ENCODE data around the gene STPG3.

The STPG3 gene

DNA sequence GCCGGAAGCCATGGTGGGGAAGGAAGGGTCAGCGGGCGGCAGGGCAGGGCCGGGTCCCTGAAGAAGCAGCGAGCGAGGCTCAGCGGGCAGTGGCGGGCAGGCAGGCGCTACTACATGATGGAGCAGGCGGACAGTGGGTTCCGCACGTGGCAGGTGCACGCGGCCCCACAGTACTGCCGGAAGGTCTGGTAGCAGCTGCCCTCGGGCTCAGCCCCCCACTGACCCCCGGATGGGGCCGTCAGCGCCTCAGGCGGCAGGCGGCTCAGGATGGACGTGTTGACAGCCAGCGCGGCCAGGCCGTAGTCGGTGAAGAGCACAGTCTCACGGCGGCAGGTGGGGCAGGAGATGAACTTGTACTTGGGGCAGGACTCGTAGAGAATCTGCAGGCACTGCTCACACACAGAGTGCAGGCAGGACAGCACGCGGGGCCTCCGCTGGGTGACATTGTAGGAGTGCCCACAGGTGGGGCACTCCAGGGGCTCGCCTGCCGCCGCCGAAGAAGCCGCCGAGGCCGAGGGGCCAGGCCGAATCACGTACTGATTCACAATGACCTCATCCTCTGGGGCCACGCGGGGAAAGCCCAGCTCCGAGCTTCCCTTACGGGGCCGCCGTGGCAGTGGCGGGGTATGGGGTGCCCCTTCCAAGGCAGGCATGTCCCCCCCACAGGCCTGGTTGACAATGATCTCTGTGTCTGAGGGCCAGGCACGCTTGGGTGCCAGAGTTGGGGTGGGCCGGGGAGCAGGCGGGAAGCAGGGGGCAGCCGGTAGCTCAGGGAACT, 30.6 kb upstream of the STPG3 start:
- TF ChIP-seq POLR2AphosphoS5 (IDR thresholded peaks at IDR 0.05; ENCODE audit: low read depth, low read length) = no peak
- TF ChIP-seq REST (IDR thresholded peaks at IDR 0.05; ENCODE audit: insufficient read depth in 1 of 2, low read depth in 2 of 2, low read length in 2 of 2) = no peak
- no peak for TF ChIP-seq FOXP2 (optimal IDR thresholded peaks at IDR 0.05; ENCODE audit: borderline replicate concordance, extremely low read depth, extremely low read length, insufficient read depth)
- no peak for TF ChIP-seq SIN3A (IDR thresholded peaks at IDR 0.05; ENCODE audit: borderline replicate concordance, insufficient read depth, low read length)
- no peak for TF ChIP-seq TAF1 (IDR thresholded peaks at IDR 0.05; ENCODE audit: borderline replicate concordance, insufficient read depth, low read length)

- no peak for TF ChIP-seq SIN3A (IDR thresholded peaks at IDR 0.05; ENCODE audit: borderline replicate concordance, insufficient read depth, low read length)
- no peak for TF ChIP-seq FOXP2 (optimal IDR thresholded peaks at IDR 0.05; ENCODE audit: borderline replicate concordance, extremely low read depth, extremely low read length, insufficient read depth)
- no peak for TF ChIP-seq REST (IDR thresholded peaks at IDR 0.05; ENCODE audit: insufficient read depth in 1 of 2, low read depth in 2 of 2, low read length in 2 of 2)
- TF ChIP-seq TAF1 (IDR thresholded peaks at IDR 0.05; ENCODE audit: borderline replicate concordance, insufficient read depth, low read length) = no peak
- TF ChIP-seq POLR2AphosphoS5 (IDR thresholded peaks at IDR 0.05; ENCODE audit: low read depth, low read length) = no peak
These were observed 30.0 kb upstream of the STPG3 start for GRCh38 chr9:137221095-137221505.

DNA sequence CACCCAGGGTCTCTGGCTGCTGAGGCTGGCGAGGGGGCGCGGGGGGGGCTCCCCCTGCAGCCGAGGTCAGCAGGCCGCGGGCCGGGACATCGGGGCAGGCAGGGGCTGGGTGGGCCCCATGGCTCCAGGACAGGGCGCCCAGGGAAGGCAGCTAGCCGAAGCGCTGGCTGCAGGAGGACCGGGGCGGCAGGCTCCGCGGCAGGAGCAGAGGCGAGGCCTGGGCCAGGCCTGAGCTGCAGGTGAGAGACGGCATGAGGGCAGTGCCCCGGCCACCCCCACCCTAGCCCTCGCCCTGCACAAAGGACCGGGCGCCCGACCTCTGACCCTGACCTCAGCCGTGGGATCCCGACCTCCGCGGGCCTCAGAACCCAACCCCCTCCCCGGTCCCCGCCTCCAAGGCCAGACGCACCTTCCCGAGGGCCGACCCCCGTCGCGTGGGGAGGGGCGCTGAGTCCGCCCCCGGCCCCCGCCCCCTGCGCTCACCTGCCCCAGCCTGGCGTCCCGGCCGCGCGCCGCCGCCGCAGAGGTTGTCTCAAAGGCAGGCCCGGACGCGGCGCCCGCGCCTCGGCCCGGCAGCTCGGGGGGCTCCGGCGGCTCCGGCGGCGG, 29.5 kb upstream of the STPG3 start:
- TF ChIP-seq FOXP2 (optimal IDR thresholded peaks at IDR 0.05; ENCODE audit: borderline replicate concordance, extremely low read depth, extremely low read length, insufficient read depth) (no peak), REST (IDR thresholded peaks at IDR 0.05; ENCODE audit: insufficient read depth in 1 of 2, low read depth in 2 of 2, low read length in 2 of 2) (no peak), SIN3A (IDR thresholded peaks at IDR 0.05; ENCODE audit: borderline replicate concordance, insufficient read depth, low read length) (no peak), POLR2AphosphoS5 (IDR thresholded peaks at IDR 0.05; ENCODE audit: low read depth, low read length) (no peak), TAF1 (IDR thresholded peaks at IDR 0.05; ENCODE audit: borderline replicate concordance, insufficient read depth, low read length) (no peak)

- TF ChIP-seq POLR2AphosphoS5 (IDR thresholded peaks at IDR 0.05; ENCODE audit: low read depth, low read length) = no peak
- no peak for TF ChIP-seq REST (IDR thresholded peaks at IDR 0.05; ENCODE audit: insufficient read depth in 1 of 2, low read depth in 2 of 2, low read length in 2 of 2)
- TF ChIP-seq TAF1 (IDR thresholded peaks at IDR 0.05; ENCODE audit: borderline replicate concordance, insufficient read depth, low read length) = no peak
- no peak for TF ChIP-seq FOXP2 (optimal IDR thresholded peaks at IDR 0.05; ENCODE audit: borderline replicate concordance, extremely low read depth, extremely low read length, insufficient read depth)
- TF ChIP-seq SIN3A (IDR thresholded peaks at IDR 0.05; ENCODE audit: borderline replicate concordance, insufficient read depth, low read length) = no peak
These were observed 28.7 kb upstream of the STPG3 start, which contains the start of gene RNF208 for GRCh38 chr9:137222190-137223077. Gene RNF208 (minus strand): TSS chr9:137222240. CDS start chr9:137221212, 1,028 bp downstream.

Data from PFSK-1 (cell line).